SKM-1 (cell line): ENCODE results near the gene TALDO1.
"Not testable (repeated sequence)": the region's sequence is repeated elsewhere in the genome, so short reads cannot be mapped to it uniquely, and the experiment has no call there.

Source experiments
- DNase-seq: peaks from one replicate; lab custom pipeline; 2025; ENCODE audit not compliant: unreplicated experiment; lab: John Stamatoyannopoulos, UW

TALDO1 gene

GRCh38 chr11:734541-734940 is 12.7 kb upstream of the TALDO1 start:
- not testable (repeated sequence) for DNase-seq

GRCh38 chr11:737366-737765 is 9.9 kb upstream of the TALDO1 start:
- no peak for DNase-seq

DNA sequence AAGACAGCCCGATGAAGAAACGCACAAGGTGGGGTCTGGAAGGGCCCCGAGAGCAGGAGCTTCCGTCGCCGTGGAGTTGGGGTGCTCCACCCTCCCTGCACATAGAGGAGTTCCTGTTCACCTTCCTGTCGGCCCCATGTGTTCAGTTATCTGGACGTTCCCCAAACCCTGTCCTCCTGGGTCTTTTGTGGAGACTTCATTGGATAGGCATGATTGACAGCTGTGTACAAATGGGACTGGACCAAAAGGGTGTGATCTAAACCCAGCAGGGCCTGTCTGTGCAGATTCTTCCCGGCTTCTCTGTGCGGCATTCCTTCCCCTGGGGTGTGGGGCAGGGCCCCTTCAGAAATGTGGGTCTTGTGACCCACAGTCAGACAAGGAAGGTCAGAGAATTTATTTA is 9.4 kb upstream of the TALDO1 start:
- DNase-seq: not testable (repeated sequence)

- no peak for DNase-seq
Measured at GRCh38 chr11:742156-742546, 5.1 kb upstream of the TALDO1 start.

GRCh38 chr11:742571-743201 is 4.6 kb upstream of the TALDO1 start:
- no peak for DNase-seq

GRCh38 chr11:745428-745827 is 1.8 kb upstream of the TALDO1 start:
- no peak for DNase-seq

DNA sequence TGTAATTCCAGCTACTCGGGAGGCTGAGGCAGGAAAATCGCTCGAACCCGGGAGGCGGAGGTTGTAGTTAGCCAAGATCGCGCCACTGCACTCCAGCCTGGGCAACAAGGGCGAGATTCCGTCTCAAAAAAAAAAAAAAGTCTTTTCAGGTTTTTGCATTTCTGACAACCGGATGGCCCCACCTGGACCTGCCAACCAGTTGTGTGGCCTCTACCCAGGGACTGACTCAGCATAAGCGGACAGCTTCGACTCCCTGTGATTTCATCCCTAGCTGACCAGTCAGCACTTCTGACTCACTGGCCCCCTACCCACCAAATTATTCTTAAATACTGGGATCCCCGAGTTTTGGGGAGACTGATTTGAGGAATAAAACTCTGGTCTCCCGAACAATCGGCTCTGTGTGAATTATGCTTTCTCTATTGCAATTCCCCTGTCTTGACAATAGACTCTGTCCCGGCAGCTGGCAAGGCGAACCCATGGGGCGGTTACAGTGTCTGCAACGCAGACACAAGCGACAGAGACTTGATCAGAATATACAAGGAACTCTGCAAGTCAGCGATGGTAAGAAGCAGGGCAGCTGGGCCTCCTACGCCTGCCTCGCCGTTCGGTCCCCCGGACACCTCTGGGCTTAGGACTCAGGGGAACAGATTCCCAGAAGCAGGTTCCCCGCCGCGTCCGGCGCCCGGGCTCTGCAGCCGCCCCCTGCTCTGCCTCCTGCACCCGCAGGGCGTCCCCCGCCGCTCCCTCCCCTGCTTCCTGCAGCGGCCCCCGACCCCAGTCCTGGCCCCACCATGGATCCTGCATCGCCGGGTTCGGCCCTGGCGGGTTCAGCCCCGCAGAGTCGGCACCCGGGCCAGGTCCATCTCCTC is 741 bp upstream of the TALDO1 start:
- DNase-seq: no peak

DNA sequence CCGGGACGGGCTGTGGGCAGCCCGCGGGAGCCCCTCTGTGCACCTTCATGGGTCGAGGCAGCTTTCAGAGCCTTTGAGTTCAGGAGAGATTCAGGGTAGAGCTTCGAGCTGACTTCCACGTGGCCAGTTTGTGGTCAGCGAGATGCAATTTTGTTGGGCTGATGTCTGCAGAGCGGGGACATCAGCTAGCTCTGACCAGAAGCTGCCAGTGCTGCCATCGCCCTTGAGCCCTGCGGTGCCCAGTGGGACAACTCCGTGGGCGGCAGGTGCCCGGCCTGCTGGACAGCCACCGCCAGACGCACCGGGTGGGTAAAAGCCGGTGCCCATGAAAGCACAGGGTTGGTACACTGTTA is 719 bp downstream of the TALDO1 start:
- DNase-seq: no peak

DNA sequence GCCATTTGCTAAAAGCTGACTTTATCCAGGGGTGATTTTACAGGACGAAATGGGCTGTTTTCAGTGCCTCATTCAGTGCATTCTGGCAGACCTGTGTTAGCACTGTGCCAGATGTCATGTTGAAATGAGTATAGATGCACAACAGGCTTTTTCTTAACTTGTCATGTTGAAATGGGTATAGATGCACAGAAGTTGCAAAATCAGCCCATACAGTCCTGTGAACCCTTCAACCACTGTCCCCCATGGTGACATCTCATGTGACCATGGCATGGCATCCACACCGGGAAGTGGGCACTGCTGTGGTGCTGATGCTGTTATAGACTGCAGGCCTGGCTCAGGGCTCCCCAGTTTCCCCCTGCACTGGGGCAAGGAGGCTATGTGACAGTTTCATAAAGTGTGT is 2.5 kb downstream of the TALDO1 start:
- DNase-seq: no peak

DNA sequence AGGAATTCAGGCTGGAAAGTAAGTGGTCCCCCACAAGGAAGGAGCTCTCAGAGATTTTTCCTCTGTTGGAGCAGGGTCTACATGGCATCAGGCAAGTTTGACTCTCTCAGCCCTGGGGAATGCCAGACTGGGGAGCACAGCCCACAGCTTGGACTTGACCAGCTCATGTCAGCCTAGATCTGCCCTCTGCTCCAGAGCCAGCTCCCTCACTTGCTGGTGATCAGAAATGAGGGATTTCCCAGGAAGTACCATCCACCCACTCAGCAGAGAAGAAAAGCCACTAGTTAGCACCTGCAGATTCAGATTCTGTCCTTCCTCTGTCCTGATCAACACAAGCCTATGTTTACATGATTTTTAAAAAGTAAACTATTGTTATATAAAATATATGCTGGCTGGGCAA is 13.0 kb downstream of the TALDO1 start:
- no peak for DNase-seq

GRCh38 chr11:761526-762108 is 14.4 kb downstream of the TALDO1 start:
- DNase-seq: no peak

DNA sequence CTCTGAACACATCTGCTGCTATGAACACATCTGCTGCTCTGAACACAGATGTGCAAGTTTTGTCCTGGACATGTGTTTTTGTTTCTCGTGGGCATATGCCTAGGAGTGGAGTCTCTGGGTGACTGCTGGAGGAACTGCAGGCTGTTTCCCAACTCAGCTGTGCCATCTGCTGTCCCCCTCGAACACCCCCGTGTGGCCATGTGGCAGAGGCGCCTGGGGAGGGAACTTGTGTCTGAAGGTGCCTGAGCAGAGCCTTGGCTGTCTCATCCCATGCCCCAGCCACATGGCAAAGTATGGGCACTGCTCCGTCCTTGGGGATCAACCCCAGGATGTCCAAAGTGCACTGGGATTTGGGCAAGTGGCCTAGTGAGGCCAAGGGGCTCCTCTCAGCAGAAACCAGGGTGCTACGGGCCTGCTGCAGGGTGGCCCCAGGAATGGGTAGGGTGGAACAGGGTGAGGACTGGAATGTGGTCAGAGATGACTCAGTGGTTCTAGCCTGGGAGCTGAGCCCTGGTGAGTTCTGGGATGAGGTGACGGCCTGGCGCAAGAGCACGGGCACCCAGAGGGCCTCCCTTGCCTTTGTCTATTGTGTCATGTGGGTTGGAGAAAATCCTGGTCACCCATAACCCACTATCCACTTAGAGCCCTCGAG is 15.3 kb downstream of the TALDO1 start:
- DNase-seq: peak; percentile 28

DNA sequence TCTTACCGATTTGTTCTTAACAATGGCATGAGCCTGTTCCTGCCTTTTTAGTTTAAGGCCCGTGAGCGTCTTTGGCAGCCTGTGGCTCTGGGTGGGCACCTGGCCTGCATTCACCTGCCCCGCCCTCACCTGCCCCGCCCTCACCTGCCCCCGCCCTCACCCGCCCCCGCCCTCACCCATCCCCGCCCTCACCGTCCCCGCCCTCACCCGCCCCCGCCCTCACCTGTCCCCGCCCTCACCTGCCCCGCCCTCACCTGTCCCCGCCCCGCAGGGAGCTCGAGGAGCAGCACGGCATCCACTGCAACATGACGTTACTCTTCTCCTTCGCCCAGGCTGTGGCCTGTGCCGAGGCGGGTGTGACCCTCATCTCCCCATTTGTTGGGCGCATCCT is 15.8 kb downstream of the TALDO1 start:
- DNase-seq: no peak

DNA sequence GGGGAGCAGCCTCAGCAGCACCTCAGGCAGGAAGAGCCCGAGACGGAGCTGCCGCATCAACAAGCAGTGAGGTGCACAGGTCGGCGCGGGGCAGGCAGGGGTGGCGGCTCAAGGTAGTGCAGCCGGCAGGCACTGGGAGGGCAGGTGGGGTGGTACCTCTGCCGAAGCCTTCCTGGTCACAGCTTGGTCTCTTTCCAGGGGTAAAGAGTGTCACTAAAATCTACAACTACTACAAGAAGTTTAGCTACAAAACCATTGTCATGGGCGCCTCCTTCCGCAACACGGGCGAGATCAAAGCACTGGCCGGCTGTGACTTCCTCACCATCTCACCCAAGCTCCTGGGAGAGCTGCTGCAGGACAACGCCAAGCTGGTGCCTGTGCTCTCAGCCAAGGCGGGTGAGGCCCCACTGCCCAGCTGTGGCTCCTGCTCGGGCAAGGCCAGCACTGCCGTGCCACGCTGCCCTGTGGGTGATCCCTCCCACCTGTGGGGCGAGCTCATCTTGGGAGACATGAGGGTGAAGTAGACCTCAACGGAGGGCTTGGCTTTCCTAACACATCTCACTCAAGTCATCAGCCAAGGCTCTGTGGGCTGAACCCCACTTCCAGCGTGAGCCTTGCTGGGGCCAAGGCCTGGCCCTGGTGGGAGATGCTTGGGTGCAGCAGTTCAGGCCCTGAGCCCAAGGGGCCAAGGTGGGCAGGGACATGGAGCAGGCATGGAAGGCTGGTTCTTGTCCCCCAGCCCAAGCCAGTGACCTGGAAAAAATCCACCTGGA is 16.5 kb downstream of the TALDO1 start:
- DNase-seq: no peak

GRCh38 chr11:764322-765024 is 17.2 kb downstream of the TALDO1 start:
- no peak for DNase-seq

- DNase-seq: peak; percentile 19
Measured at GRCh38 chr11:765025-765801, 17.9 kb downstream of the TALDO1 start.

- DNase-seq: no peak
Measured at GRCh38 chr11:765802-766091, 18.5 kb downstream of the TALDO1 start.

DNA sequence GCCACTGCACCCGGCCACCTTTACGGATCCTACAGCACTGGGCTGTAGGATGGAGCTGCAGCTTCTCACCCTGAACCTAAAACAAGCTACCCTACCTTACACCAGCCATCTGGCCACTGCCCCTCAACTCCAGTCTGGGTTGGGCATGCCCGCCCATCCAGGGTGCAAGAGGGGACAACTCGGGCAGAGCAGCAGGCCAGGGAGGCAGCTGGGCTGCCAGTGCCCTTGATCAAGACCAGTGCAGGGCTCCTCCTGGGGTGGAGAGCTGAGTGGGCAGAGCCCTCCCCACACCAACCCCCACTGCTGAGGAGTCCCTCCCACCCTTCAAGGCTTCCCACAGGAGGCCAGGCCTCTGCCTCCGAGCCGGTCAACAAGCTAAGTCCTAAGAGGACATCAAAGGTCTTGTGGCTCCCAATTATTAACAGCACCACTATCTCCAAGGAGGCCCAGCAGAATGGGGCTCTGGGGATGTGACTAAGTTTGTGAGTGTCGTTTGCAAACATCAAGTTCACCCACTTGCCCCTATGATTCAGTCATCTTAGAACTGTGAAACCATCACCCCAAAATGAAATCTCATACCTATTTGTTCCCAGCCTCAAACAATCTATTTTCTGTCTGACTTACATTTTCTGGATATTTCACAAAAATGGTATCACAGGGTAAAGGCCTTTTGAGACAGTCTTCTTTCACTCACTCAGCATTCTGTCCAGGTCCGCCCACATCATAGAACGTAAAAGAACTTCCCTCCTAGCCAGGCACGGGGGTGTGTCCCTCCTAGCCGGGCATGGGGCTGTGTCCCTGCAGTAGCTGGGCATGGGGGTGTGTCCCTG is 19.1 kb downstream of the TALDO1 start:
- DNase-seq: no peak

GRCh38 chr11:766936-767210 is 19.6 kb downstream of the TALDO1 start:
- DNase-seq: no peak
